H9 (cell line): ENCODE results near the gene TMEM9. TPM values are rescaled to one million over a fixed set of nuclear protein-coding genes. Genes with fewer than 3 reads are reported as not detected.

Experiments used
- DNase-seq: peaks from one replicate; pipeline ENCODE4 v3.0.0-alpha.2; 2017
- H2AFZ ChIP-seq: one replicate; pipeline ENCODE4 v1.6.1; 2013; ENCODE audit warnings: mild to moderate bottlenecking, low read length, control low read depth, moderate library complexity
- H2AK5ac ChIP-seq: 2 replicates; pipeline ENCODE4 v1.6.1; 2013; ENCODE audit warnings: low read length, control low read depth, mixed read lengths; ENCODE audit not compliant: insufficient read length
- H2BK120ac ChIP-seq: one replicate; pipeline ENCODE4 v1.6.1; 2013; ENCODE audit warnings: low read depth, mild to moderate bottlenecking, low read length, control low read depth, inconsistent platforms; ENCODE audit not compliant: poor library complexity, severe bottlenecking
- H2BK12ac ChIP-seq: 2 replicates; pipeline ENCODE4 v1.6.1; 2013; ENCODE audit warnings: low read length, control low read depth, mixed read lengths, low read depth; ENCODE audit not compliant: insufficient read length
- H2BK15ac ChIP-seq: 2 replicates; pipeline ENCODE4 v1.6.1; 2013; ENCODE audit warnings: low read depth, low read length, control low read depth
- H2BK20ac ChIP-seq: one replicate; pipeline ENCODE4 v1.6.1; 2013; ENCODE audit warnings: low read depth, mild to moderate bottlenecking, low read length, control low read depth, inconsistent platforms; ENCODE audit not compliant: poor library complexity, severe bottlenecking
- H2BK5ac ChIP-seq: 2 replicates; pipeline ENCODE4 v1.6.1; 2013; ENCODE audit warnings: low read length, control low read depth, mixed read lengths; ENCODE audit not compliant: insufficient read length
- H3K14ac ChIP-seq: 2 replicates; pipeline ENCODE4 v1.6.1; 2013; ENCODE audit warnings: low read length, control low read depth; ENCODE audit not compliant: insufficient read depth
- H3K18ac ChIP-seq: 2 replicates; pipeline ENCODE4 v1.6.1; 2013; ENCODE audit warnings: low read depth, mild to moderate bottlenecking, mixed read lengths, low read length, control low read depth; ENCODE audit not compliant: insufficient read length
- H3K23ac ChIP-seq: 2 replicates; pipeline ENCODE4 v1.6.1; 2013; ENCODE audit warnings: low read length, control low read depth, mixed read lengths, low read depth; ENCODE audit not compliant: insufficient read length
- H3K23me2 ChIP-seq: 2 replicates; pipeline ENCODE4 v1.6.1; 2013; ENCODE audit warnings: low read depth, mild to moderate bottlenecking, mixed read lengths, low read length, control low read depth; ENCODE audit not compliant: insufficient read length, poor library complexity, severe bottlenecking
- H3K27ac ChIP-seq: 2 replicates; pipeline ENCODE4 v1.5.1; 2013; ENCODE audit warnings: low read length, control low read depth, mixed read lengths, low read depth; ENCODE audit not compliant: insufficient read length
- H3K27me3 ChIP-seq: 2 replicates; pipeline ENCODE4 v1.6.1; 2013; ENCODE audit warnings: low read length, control low read depth, inconsistent platforms; ENCODE audit not compliant: insufficient read depth
- H3K4ac ChIP-seq: 2 replicates; pipeline ENCODE4 v1.6.1; 2013; ENCODE audit warnings: low read depth, mild to moderate bottlenecking, control low read depth, inconsistent platforms, low read length, moderate library complexity
- H3K4me1 ChIP-seq: 2 replicates; pipeline ENCODE4 v1.6.1; 2013; ENCODE audit warnings: low read length, control low read depth, inconsistent platforms; ENCODE audit not compliant: insufficient read depth
- H3K4me2 ChIP-seq: 2 replicates; pipeline ENCODE4 v1.6.1; 2013; ENCODE audit warnings: low read length, control low read depth, mixed read lengths; ENCODE audit not compliant: insufficient read length, insufficient read depth
- H3K56ac ChIP-seq: 2 replicates; pipeline ENCODE4 v1.6.1; 2013; ENCODE audit warnings: low read depth, mild to moderate bottlenecking, mixed read lengths, low read length, control low read depth; ENCODE audit not compliant: insufficient read length
- H3K79me1 ChIP-seq: 2 replicates; pipeline ENCODE4 v1.6.1; 2013; ENCODE audit warnings: low read depth, mild to moderate bottlenecking, moderate library complexity, low read length, control low read depth, inconsistent platforms; ENCODE audit not compliant: insufficient read depth, poor library complexity, severe bottlenecking
- H3K79me2 ChIP-seq: 2 replicates; pipeline ENCODE4 v1.6.1; 2013; ENCODE audit warnings: low read length, control low read depth, inconsistent platforms; ENCODE audit not compliant: insufficient read depth
- H3K9ac ChIP-seq: 2 replicates; pipeline ENCODE4 v1.6.1; 2013; ENCODE audit warnings: low read length, control low read depth, mixed read lengths; ENCODE audit not compliant: insufficient read length; ENCODE audit errors: extremely low read depth
- H3K9me3 ChIP-seq: one replicate; pipeline ENCODE4 v1.6.1; 2013; ENCODE audit warnings: low read depth, low read length, inconsistent platforms; ENCODE audit not compliant: control insufficient read depth
- H3T11ph ChIP-seq: one replicate; pipeline ENCODE4 v1.6.1; 2013; ENCODE audit warnings: mild to moderate bottlenecking, low read length, control low read depth, inconsistent platforms
- H4K20me1 ChIP-seq: one replicate; pipeline ENCODE4 v1.6.1; 2013; ENCODE audit not compliant: control insufficient read depth, insufficient read length, insufficient read depth
- H4K5ac ChIP-seq: 2 replicates; pipeline ENCODE4 v1.6.1; 2013; ENCODE audit warnings: low read depth, mild to moderate bottlenecking, mixed read lengths, low read length, control low read depth; ENCODE audit not compliant: insufficient read length
- H4K8ac ChIP-seq: replicated peaks from 2 replicates; pipeline ENCODE4 v1.6.1; 2013; ENCODE audit warnings: low read length, control low read depth, mixed read lengths, low read depth; ENCODE audit not compliant: insufficient read length
- H4K91ac ChIP-seq: 2 replicates; pipeline ENCODE4 v1.6.1; 2013; ENCODE audit warnings: low read depth, mild to moderate bottlenecking, moderate library complexity, mixed read lengths, low read length, control low read depth; ENCODE audit not compliant: insufficient read length
- H3K27ac Mint-ChIP-seq, 3 experiments: 2 replicates in 2 of 3; 3 replicates in 1 of 3; pipeline ENCODE4 v1.8.0; 2020 to 2021; ENCODE audit warnings: mixed read lengths in 3 of 3, mild to moderate bottlenecking in 1 of 3, moderate library complexity in 1 of 3
- H3K27me3 Mint-ChIP-seq: 2 replicates; pipeline ENCODE4 v1.8.0; 2021; ENCODE audit warnings: low read depth, mild to moderate bottlenecking, moderate library complexity, mixed read lengths
- H3K36me3 Mint-ChIP-seq, 3 experiments: 2 replicates in 2 of 3; 3 replicates in 1 of 3; pipeline ENCODE4 v1.8.0; 2020 to 2021; ENCODE audit warnings: low read depth in 3 of 3, mixed read lengths in 3 of 3; ENCODE audit not compliant: insufficient read depth in 1 of 3
- H3K4me1 Mint-ChIP-seq, 2 experiments: 2 replicates each; pipeline ENCODE4 v1.8.0; 2020; ENCODE audit warnings: mixed read lengths in 2 of 2
- H3K4me3 Mint-ChIP-seq, 2 experiments: 2 replicates in 1 of 2; 3 replicates in 1 of 2; pipeline ENCODE4 v1.8.0; 2020 to 2021; ENCODE audit warnings: mild to moderate bottlenecking in 2 of 2, mixed read lengths in 2 of 2, moderate library complexity in 1 of 2
- H3K9me3 Mint-ChIP-seq, 2 experiments: 2 replicates in 1 of 2; 3 replicates in 1 of 2; pipeline ENCODE4 v1.8.0; 2020; ENCODE audit warnings: mild to moderate bottlenecking in 2 of 2, mixed read lengths in 2 of 2, moderate library complexity in 1 of 2
- CTCF ChIP-seq: fragments of 200-600 bp; sonication (generic); conservative IDR thresholded peaks from 3 replicates; pipeline ENCODE4 v1.8.0; 2021; ENCODE audit warnings: antibody characterized with exemption, mild to moderate bottlenecking
- WGBS: extraction: QIAGEN DNeasy Blood & Tissue Kit; methylation state at CpG from one replicate; pipeline ENCODE4 v1.1.7; 2013; ENCODE audit warnings: missing lambda C conversion rate, low lambda C conversion rate, mixed read lengths; ENCODE audit not compliant: insufficient read length; ENCODE audit errors: extremely low coverage; 5-methylcytosine and 5-hydroxymethylcytosine counted together
- total RNA-seq: library from RNA; stranded (reverse); gene quantifications from 2 replicates; pipeline ENCODE4 v1.2.1, GENCODE V29; 2021

Gene TMEM9
- total RNA-seq, 1 experiment from 2014 or later: 93.4 TPM

GRCh38 chr1:201103666-201104065 is 50.6 kb downstream of the TMEM9 start:
- Mint-ChIP-seq H3K36me3 (no peaks in the 10 kb centered on the region), H3K4me3 (no peak overlapping the region), H3K27ac (no peak overlapping the region), H3K27me3 (peaks cover 12% of the 10 kb centered on the region), H3K9me3 (no peaks in the 10 kb centered on the region), H3K4me1 (peaks cover 19 to 26% of the 10 kb centered on the region in 2 experiments)
- Histone ChIP-seq H3K27ac (no peak overlapping the region), H3K79me1 (no peaks in the 10 kb centered on the region), H3K18ac (no peak overlapping the region), H3K4me1 (no peaks in the 10 kb centered on the region; the same call in 1 of the 2 replicates), H4K91ac (no peak overlapping the region), H2BK15ac (no peak overlapping the region), H2BK5ac (no peak overlapping the region), H3K23me2 (peaks cover 2% of the 10 kb centered on the region), H3K9ac (no peak overlapping the region), H3T11ph (no peak overlapping the region), H4K5ac (no peak overlapping the region), H3K14ac (no peak overlapping the region; the same call in 1 of the 2 replicates), H2BK120ac (no peak overlapping the region), H3K9me3 (no peaks in the 10 kb centered on the region), H4K8ac (no peak overlapping the region), H2AK5ac (no peak overlapping the region), H3K23ac (no peak overlapping the region), H3K79me2 (no peaks in the 10 kb centered on the region), H2BK12ac (no peak overlapping the region), H3K56ac (no peak overlapping the region), H3K4me2 (no peak overlapping the region), H2BK20ac (no peak overlapping the region), H3K4ac (no peak overlapping the region), H3K27me3 (no peaks in the 10 kb centered on the region), H2AFZ (no peak overlapping the region), H4K20me1 (no peaks in the 10 kb centered on the region)
- DNase-seq: no peak
- TF ChIP-seq CTCF: no peak
- no CpG with 5 or more reads among the region's 9 CpGs for WGBS
